ENCODE results near the gene PGAP3. TPM values are rescaled to one million over a fixed set of nuclear protein-coding genes. Genes with fewer than 3 reads are reported as not detected.
A peak's percentile ranks its signal among the peaks of the same experiment; 100 is the strongest.
"Not testable (repeated sequence)": the region's sequence is repeated elsewhere in the genome, so short reads cannot be mapped to it uniquely, and the experiment has no call there.

Gene PGAP3
- total RNA-seq (10.0 TPM), polyA plus RNA-seq (19.1 TPM)

- WGBS: 4% methylated on average over 45 of the region's 45 CpGs
- Histone ChIP-seq H3K36me3 (ENCODE audit: insufficient read depth) (no peaks in the 10 kb centered on the region), H3K27ac (ENCODE audit: low read depth) (peak within 1 kb of the TSS; percentile 90), H3K4me1 (ENCODE audit: insufficient read depth) (peaks cover 3% of the 10 kb centered on the region), H3K4me3 (ENCODE audit: low read depth, low read length) (peak within 1 kb of the TSS; percentile 59)
- peak; percentile 78 for DNase-seq (ENCODE audit: extremely low spot score)
These were observed at the start of gene PGAP3 for GRCh38 chr17:39687546-39688474. TSS of gene PGAP3 (minus strand) at chr17:39688057. CDS start at chr17:39688014, 43 bp downstream.

- Histone ChIP-seq H3K4me3 (ENCODE audit: low read depth, low read length) (no peak overlapping the region), H3K36me3 (ENCODE audit: insufficient read depth) (no peaks in the 10 kb centered on the region), H3K27ac (ENCODE audit: low read depth) (peak overlapping the region; percentile 35), H3K4me1 (ENCODE audit: insufficient read depth) (no peaks in the 10 kb centered on the region)
- 53% methylated on average over 13 of the region's 13 CpGs for WGBS
- DNase-seq (ENCODE audit: extremely low spot score): no peak
These were observed 49.4 kb upstream of the PGAP3 start for GRCh38 chr17:39737206-39737759.

DNA sequence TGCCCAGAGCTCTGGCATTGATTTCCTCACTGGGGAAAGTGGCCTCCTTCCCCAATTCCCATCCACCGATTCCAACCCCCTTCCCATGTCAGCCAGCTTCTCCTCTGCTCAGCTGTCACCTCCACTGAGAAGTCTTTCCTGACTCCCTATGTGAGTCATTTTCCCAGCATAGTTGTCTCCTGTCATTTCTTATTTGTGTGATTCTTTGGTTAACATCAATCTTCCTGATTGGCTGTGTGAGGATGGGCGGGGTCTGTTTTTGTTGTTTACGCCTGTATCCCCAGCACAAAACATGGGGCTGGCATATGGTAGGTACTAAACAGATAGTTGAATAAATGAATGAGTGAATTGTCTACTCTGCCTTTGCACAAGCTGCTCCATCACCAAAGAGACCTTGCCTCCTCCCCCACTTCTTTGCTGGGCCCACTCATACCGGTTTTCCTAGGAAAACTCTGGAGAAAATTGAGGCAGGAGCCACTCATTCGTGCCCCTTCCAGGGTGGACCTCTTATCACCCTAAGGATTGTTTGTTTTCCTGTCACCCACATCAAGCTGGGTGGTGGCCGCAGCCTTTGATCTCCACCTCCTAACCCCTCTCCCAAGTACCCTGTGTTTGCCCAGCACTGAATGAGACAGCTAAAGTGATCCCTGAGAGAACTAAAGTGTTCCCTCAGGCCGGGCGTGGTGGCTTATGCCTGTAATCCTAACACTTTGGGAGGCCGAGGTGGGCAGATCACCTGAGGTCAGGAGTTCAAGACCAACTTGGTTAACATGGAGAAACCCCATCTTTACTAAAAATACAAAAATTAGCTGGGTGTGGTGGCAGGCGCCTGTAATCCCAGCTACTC lies 48.7 kb upstream of the PGAP3 start:
- 70% methylated on average over 10 of the region's 10 CpGs for WGBS
- no peak for DNase-seq (ENCODE audit: extremely low spot score)
- no peaks in the 10 kb centered on the region for H3K4me1 ChIP-seq (ENCODE audit: insufficient read depth)
- no peak overlapping the region for H3K27ac ChIP-seq (ENCODE audit: low read depth)
- H3K4me3 ChIP-seq (ENCODE audit: low read depth, low read length): no peak overlapping the region
- H3K36me3 ChIP-seq (ENCODE audit: insufficient read depth): no peaks in the 10 kb centered on the region

DNA sequence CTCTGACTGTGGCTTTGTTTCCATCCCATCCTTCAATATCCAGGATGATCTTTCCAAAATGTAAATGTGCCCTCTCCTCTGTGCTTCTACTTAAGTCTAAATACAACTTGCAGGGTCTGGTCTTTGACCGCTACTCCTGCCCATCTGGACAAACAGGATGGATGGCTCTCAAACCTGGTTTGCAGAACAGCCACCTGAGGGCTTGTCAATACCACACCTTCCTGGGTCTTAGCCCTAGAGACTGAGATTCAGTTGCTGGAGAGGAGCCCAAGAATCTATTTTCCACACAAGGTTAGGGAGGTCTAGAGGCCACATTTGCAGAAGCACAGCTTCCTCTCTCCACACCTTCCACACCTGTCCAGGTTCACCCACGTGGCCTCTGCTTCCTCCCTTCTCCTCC lies 48.0 kb upstream of the PGAP3 start:
- no peak for DNase-seq (ENCODE audit: extremely low spot score)
- Histone ChIP-seq H3K4me1 (ENCODE audit: insufficient read depth) (no peaks in the 10 kb centered on the region), H3K36me3 (ENCODE audit: insufficient read depth) (no peaks in the 10 kb centered on the region), H3K27ac (ENCODE audit: low read depth) (no peak overlapping the region), H3K4me3 (ENCODE audit: low read depth, low read length) (no peak overlapping the region)
- 59% methylated on average over 2 of the region's 2 CpGs for WGBS

- Histone ChIP-seq H3K4me1 (ENCODE audit: insufficient read depth) (no peaks in the 10 kb centered on the region), H3K4me3 (ENCODE audit: low read depth, low read length) (no peak overlapping the region), H3K36me3 (ENCODE audit: insufficient read depth) (no peaks in the 10 kb centered on the region), H3K27ac (ENCODE audit: low read depth) (no peak overlapping the region)
- no peak for DNase-seq (ENCODE audit: extremely low spot score)
- 95% methylated on average over 3 of the region's 3 CpGs for WGBS
These were observed 44.7 kb upstream of the PGAP3 start for GRCh38 chr17:39732586-39732985.

DNA sequence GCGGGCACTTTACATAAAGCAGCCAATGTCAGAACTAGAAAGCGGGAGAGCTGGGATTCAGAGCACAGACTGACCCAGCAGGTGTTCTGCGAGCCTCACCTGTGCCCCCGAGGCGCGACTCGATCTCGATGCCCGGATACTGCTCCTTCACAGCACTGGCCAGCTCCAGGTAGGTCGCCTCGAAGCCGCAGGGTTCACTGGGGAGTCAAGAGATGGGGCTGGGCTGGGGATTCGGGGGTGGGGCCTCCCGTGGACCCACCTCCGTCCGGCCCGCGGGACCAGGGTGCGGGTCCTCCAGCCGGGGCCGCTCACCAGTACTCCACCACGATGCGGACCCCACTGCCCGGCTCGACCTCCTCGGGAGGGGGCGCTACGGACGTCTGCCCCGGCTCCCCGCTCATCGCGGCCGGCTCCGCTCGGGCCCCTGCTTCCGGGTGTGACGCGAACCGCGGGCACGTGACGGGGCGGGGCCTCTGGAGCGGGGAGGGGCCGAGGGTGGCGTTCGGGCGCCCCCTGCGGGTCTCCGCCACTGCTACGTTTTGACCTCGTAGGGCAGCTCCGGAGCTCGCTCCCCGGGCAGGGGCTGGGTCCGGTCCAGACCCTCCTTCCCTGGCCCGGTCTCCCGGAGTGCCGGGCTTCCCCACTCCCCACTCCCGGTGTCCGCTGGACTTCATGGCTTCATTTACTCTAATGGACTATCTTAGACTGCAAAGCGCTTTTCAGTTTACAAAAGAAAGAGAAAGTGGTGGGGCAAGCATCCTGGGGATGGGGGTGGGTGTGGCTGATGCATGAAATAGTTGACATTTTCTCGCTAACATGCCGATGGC lies 42.5 kb upstream of the PGAP3 start, which contains the start of gene MIEN1:
TSS of gene MIEN1 (minus strand) at position 438 of the 827 bp plus-strand sequence. CDS start at position 401, 37 bp downstream.
- H3K27ac ChIP-seq (ENCODE audit: low read depth): peak within 1 kb of the TSS; percentile 95
- H3K4me1 ChIP-seq (ENCODE audit: insufficient read depth): no peaks in the 10 kb centered on the region
- no peaks in the 10 kb centered on the region for H3K36me3 ChIP-seq (ENCODE audit: insufficient read depth)
- no peak for DNase-seq (ENCODE audit: extremely low spot score)
- WGBS: under 1% methylated on average over 65 of the region's 65 CpGs
- peak within 1 kb of the TSS; percentile 65 for H3K4me3 ChIP-seq (ENCODE audit: low read depth, low read length)

- H3K27ac ChIP-seq (ENCODE audit: low read depth): peak overlapping the region; percentile 95
- H3K4me3 ChIP-seq (ENCODE audit: low read depth, low read length): peak overlapping the region; percentile 65
- 71% methylated on average over 6 of the region's 6 CpGs for WGBS
- H3K4me1 ChIP-seq (ENCODE audit: insufficient read depth): no peaks in the 10 kb centered on the region
- no peak for DNase-seq (ENCODE audit: extremely low spot score)
- no peaks in the 10 kb centered on the region for H3K36me3 ChIP-seq (ENCODE audit: insufficient read depth)
These were observed 41.5 kb upstream of the PGAP3 start for GRCh38 chr17:39729280-39729851.

- Histone ChIP-seq H3K4me1 (ENCODE audit: insufficient read depth) (no peaks in the 10 kb centered on the region), H3K4me3 (ENCODE audit: low read depth, low read length) (no peak overlapping the region), H3K27ac (ENCODE audit: low read depth) (no peak overlapping the region), H3K36me3 (ENCODE audit: insufficient read depth) (no peaks in the 10 kb centered on the region)
- no peak for DNase-seq (ENCODE audit: extremely low spot score)
- 77% methylated on average over 10 of the region's 10 CpGs for WGBS
These were observed 39.7 kb upstream of the PGAP3 start for GRCh38 chr17:39727556-39727955.

DNA sequence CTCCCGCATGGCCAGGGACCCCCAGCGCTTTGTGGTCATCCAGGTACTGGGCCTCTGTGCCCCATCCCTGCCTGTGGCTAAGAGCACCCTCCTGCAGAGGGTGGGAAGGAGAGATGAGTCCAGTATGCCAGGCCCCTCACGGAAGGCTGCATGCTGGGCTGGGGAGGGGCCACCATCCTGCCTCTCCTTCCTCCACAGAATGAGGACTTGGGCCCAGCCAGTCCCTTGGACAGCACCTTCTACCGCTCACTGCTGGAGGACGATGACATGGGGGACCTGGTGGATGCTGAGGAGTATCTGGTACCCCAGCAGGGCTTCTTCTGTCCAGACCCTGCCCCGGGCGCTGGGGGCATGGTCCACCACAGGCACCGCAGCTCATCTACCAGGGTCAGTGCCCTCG lies 38.8 kb upstream of the PGAP3 start:
- WGBS: 87% methylated on average over 9 of the region's 9 CpGs
- Histone ChIP-seq H3K4me3 (ENCODE audit: low read depth, low read length) (no peak overlapping the region), H3K27ac (ENCODE audit: low read depth) (no peak overlapping the region), H3K36me3 (ENCODE audit: insufficient read depth) (no peaks in the 10 kb centered on the region), H3K4me1 (ENCODE audit: insufficient read depth) (no peaks in the 10 kb centered on the region)
- DNase-seq (ENCODE audit: extremely low spot score): no peak

DNA sequence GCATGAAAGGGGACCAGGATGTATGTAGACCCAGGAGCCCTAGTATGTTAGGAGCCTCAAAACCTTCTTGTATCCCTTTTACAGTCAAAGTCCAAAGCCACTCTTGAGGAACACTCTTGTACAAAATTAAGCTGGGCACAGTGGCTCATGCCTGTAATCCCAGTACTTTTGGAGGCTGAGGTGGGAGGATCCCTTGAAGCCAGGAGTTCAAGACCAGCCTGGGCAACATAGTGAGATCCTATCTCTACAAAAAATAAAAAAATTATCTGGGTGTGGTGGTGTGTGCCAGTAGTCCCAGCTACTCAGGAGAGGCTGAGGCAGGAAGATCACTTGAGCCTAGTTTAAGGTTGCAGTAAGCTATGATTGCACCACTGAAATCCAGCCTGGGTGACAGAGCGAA lies 38.1 kb upstream of the PGAP3 start:
- not testable (repeated sequence) for H3K4me3 ChIP-seq (ENCODE audit: low read depth, low read length); DNase-seq (ENCODE audit: extremely low spot score); H3K36me3 ChIP-seq (ENCODE audit: insufficient read depth); H3K4me1 ChIP-seq (ENCODE audit: insufficient read depth); H3K27ac ChIP-seq (ENCODE audit: low read depth)
- 98% methylated on average over 1 of the region's 1 CpG for WGBS

DNA sequence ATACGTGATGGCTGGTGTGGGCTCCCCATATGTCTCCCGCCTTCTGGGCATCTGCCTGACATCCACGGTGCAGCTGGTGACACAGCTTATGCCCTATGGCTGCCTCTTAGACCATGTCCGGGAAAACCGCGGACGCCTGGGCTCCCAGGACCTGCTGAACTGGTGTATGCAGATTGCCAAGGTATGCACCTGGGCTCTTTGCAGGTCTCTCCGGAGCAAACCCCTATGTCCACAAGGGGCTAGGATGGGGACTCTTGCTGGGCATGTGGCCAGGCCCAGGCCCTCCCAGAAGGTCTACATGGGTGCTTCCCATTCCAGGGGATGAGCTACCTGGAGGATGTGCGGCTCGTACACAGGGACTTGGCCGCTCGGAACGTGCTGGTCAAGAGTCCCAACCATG lies 36.9 kb upstream of the PGAP3 start:
- H3K4me1 ChIP-seq (ENCODE audit: insufficient read depth): no peaks in the 10 kb centered on the region
- no peak overlapping the region for H3K4me3 ChIP-seq (ENCODE audit: low read depth, low read length)
- DNase-seq (ENCODE audit: extremely low spot score): no peak
- H3K36me3 ChIP-seq (ENCODE audit: insufficient read depth): no peaks in the 10 kb centered on the region
- no peak overlapping the region for H3K27ac ChIP-seq (ENCODE audit: low read depth)
- 95% methylated on average over 13 of the region's 13 CpGs for WGBS

- Histone ChIP-seq H3K4me3 (ENCODE audit: low read depth, low read length) (no peak overlapping the region), H3K27ac (ENCODE audit: low read depth) (no peak overlapping the region), H3K36me3 (ENCODE audit: insufficient read depth) (peaks cover 2% of the 10 kb centered on the region), H3K4me1 (ENCODE audit: insufficient read depth) (no peaks in the 10 kb centered on the region)
- 85% methylated on average over 34 of the region's 34 CpGs for WGBS
- no peak for DNase-seq (ENCODE audit: extremely low spot score)
These were observed 35.4 kb upstream of the PGAP3 start for GRCh38 chr17:39722965-39723848.
